Activated B cell treated with CpG ODN at 0.5 μM for 24 hours (primary cell): ENCODE data around the gene DMPK. TPM values are rescaled to one million over a fixed set of nuclear protein-coding genes. Genes with fewer than 3 reads are reported as not detected.

Experiments
- ATAC-seq: fragments of 200-7000 bp; cut with Tn5 transposase; one replicate; pipeline ENCODE4 v1.10.0; 2021; ENCODE audit warnings: low read depth, mild to moderate bottlenecking, moderate library complexity
- CTCF ChIA-PET: fragments of 350-600 bp; sonication (Branson Sonifier 250); formaldehyde crosslinking; loops from one replicate; lab custom pipeline; 2021; ENCODE audit warnings: antibody characterized with exemption; lab: Charles Lee
- POLR2A ChIA-PET: fragments of 350-600 bp; sonication (Branson Sonifier 250); formaldehyde crosslinking; loops from one replicate; lab custom pipeline; 2021; ENCODE audit warnings: antibody characterized with exemption; lab: Charles Lee
- DNase-seq: peaks from one replicate; pipeline ENCODE4 v3.0.0; 2022
- H3K27ac Mint-ChIP-seq: one replicate; pipeline ENCODE4 v1.8.0; 2020; ENCODE audit warnings: mixed read lengths
- H3K27me3 Mint-ChIP-seq: one replicate; pipeline ENCODE4 v1.8.0; 2021; ENCODE audit warnings: mixed read lengths
- H3K36me3 Mint-ChIP-seq: one replicate; pipeline ENCODE4 v1.8.0; 2021; ENCODE audit warnings: low read depth, mixed read lengths
- H3K4me1 Mint-ChIP-seq: one replicate; pipeline ENCODE4 v1.8.0; 2021; ENCODE audit warnings: mixed read lengths
- H3K4me3 Mint-ChIP-seq: one replicate; pipeline ENCODE4 v1.8.0; 2020; ENCODE audit warnings: mild to moderate bottlenecking, mixed read lengths
- H3K9me3 Mint-ChIP-seq: one replicate; pipeline ENCODE4 v1.8.0; 2020; ENCODE audit warnings: mixed read lengths
- intact Hi-C: fragments of 100-400 bp; cut with micrococcal nuclease; formaldehyde crosslinking; loops from one replicate; pipeline ENCODE4 v1.15.1; 2024
- total RNA-seq: library from RNA; stranded (reverse); gene quantifications from 2 replicates; pipeline ENCODE4 v1.2.3, GENCODE V29; 2022
- TF ChIP-seq, protein P1 (sequence below): fragments of 200-600 bp; IDR thresholded peaks from one replicate; pipeline ENCODE4 v1.8.0; 2022; ENCODE audit warnings: antibody characterized with exemption, mild to moderate bottlenecking

DMPK gene
- total RNA-seq, 1 donor from 2014 or later = 39.0 TPM

DNA sequence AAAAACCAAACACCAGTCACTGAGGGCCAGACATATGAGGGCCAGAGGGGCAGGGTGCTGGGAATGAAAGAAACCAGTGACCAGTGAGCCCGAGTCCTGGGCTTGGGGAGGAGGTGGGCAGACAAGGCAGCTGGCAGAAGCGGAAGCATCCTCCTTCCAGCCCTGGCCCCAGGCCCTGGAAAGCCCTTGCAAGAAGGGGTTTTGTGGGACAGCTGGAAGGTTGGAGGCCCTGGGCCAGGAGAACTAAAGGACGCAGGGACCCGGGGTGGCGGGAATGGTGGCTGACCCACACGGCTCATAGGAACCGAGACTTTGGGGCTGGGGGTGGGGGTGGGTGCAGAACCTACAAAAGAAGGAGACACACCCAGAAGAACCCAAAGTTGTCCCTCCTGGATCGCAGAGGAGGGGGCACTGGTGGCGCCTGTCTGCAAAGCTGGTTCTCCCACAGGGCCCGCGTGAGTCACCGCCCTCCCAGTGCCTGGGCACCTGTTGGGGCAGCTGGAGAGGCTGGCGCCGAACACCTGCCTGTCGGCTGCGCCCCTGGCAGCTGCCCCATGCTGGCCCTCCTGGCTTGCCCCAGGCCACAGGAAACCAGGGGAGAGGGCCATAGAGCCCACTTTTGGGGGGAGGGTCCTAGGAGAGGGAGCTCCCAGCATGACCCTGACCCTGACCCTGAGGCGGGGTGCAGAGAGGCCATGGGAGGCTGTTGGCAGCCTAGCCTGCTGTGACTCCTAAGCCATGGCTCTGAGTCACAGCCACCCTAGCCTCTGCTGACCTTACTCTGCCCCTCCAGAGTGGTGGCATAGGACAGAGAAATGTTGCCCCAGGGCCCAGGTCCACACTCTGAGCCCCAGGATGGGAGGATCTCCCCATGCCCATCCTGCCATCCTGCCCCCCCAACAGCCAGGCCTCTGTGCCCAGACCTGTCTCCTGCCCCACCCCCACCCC is 802 bp downstream of the DMPK start:
- CTCF ChIA-PET = interaction anchor here (0.5 kb wide), 1 partner anchor 411 kb away, joined by 3 read pairs; the partner anchor contains the start of gene ERCC2
- Mint-ChIP-seq H3K4me3 (no peak overlapping the region), H3K27me3 (peaks cover 4% of the 10 kb centered on the region), H3K9me3 (no peaks in the 10 kb centered on the region), H3K27ac (no peak overlapping the region), H3K36me3 (peaks cover 15% of the 10 kb centered on the region), H3K4me1 (peaks cover 26% of the 10 kb centered on the region)
- TF ChIP-seq, protein P1, sequence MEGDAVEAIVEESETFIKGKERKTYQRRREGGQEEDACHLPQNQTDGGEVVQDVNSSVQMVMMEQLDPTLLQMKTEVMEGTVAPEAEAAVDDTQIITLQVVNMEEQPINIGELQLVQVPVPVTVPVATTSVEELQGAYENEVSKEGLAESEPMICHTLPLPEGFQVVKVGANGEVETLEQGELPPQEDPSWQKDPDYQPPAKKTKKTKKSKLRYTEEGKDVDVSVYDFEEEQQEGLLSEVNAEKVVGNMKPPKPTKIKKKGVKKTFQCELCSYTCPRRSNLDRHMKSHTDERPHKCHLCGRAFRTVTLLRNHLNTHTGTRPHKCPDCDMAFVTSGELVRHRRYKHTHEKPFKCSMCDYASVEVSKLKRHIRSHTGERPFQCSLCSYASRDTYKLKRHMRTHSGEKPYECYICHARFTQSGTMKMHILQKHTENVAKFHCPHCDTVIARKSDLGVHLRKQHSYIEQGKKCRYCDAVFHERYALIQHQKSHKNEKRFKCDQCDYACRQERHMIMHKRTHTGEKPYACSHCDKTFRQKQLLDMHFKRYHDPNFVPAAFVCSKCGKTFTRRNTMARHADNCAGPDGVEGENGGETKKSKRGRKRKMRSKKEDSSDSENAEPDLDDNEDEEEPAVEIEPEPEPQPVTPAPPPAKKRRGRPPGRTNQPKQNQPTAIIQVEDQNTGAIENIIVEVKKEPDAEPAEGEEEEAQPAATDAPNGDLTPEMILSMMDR = no peak
- intact Hi-C loops = no loop called here
- no peak for DNase-seq
- ATAC-seq = no peak
- POLR2A ChIA-PET = no interaction called here

DNA sequence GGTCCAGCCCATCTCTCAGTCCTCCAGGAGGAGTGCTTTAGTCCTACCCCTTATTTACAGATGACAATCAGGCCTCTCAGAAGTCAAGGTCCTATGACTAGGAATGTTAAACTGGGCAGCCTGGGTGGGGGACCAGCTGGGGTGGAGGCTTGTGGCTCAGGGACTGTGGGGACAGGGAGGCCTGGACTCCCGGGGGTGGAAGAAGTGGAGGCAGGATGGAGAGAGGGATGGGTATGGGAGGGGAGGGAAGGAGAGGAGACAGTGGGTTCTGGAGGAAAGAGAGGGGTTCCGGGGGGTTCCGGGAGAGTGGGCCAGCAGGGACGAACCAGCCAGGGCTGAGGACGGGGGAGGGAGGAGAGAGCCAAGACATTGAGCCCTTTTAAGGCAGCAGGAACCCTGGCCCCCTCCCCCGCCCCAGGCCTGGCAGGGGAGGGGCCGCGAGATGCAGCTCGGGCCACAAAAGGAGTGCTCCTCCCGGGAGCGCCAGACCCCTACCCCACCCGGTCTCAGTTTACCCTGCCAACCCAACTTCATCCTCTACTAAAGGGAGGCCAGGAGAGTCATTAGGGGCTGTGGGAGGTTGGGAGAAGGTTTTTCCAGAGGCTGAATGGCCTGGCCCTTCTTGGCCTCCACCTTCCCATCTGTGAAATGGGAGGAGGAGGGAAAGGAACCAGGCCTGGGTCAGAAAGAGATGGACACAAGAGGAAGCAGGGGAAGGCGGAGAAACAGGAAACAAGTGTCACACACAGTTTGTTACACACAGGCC is 1.7 kb downstream of the DMPK start:
- Mint-ChIP-seq H3K27me3 (peaks cover 4% of the 10 kb centered on the region), H3K36me3 (peaks cover 13% of the 10 kb centered on the region), H3K4me1 (peaks cover 26% of the 10 kb centered on the region), H3K4me3 (no peak overlapping the region), H3K27ac (no peak overlapping the region), H3K9me3 (no peaks in the 10 kb centered on the region)
- TF ChIP-seq, protein P1 = no peak
- ATAC-seq (no peak), DNase-seq (no peak)
- ChIA-PET POLR2A (no interaction called here), CTCF (interaction anchor here (0.5 kb wide), 1 partner anchor 410 kb away, joined by 3 read pairs; the partner anchor contains the start of gene ERCC2)
- intact Hi-C loops = no loop called here

DNA sequence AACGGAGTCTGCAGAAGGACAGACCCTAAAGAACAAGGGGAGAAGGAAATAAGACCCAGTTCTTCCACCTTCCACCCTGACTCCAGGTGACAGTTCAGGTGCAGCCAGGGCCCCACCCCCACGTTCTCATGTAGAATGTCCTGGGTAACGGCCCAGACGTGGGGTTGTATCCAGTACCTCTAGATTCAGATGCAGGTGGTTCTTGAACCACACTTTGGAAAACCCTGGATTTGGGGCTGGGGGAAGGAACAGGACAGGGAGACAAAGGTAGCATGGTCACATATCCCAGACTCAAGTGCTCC is 2.2 kb downstream of the DMPK start:
- ChIA-PET POLR2A (no interaction called here), CTCF (no interaction called here)
- H3K4me3 Mint-ChIP-seq = no peak overlapping the region
- H3K36me3 Mint-ChIP-seq = peaks cover 13% of the 10 kb centered on the region
- H3K4me1 Mint-ChIP-seq = peaks cover 26% of the 10 kb centered on the region
- no peak for ATAC-seq
- intact Hi-C loops = no loop called here
- H3K9me3 Mint-ChIP-seq = no peaks in the 10 kb centered on the region
- H3K27ac Mint-ChIP-seq = no peak overlapping the region
- TF ChIP-seq, protein P1 = no peak
- peaks cover 4% of the 10 kb centered on the region for H3K27me3 Mint-ChIP-seq
- no peak for DNase-seq

DNA sequence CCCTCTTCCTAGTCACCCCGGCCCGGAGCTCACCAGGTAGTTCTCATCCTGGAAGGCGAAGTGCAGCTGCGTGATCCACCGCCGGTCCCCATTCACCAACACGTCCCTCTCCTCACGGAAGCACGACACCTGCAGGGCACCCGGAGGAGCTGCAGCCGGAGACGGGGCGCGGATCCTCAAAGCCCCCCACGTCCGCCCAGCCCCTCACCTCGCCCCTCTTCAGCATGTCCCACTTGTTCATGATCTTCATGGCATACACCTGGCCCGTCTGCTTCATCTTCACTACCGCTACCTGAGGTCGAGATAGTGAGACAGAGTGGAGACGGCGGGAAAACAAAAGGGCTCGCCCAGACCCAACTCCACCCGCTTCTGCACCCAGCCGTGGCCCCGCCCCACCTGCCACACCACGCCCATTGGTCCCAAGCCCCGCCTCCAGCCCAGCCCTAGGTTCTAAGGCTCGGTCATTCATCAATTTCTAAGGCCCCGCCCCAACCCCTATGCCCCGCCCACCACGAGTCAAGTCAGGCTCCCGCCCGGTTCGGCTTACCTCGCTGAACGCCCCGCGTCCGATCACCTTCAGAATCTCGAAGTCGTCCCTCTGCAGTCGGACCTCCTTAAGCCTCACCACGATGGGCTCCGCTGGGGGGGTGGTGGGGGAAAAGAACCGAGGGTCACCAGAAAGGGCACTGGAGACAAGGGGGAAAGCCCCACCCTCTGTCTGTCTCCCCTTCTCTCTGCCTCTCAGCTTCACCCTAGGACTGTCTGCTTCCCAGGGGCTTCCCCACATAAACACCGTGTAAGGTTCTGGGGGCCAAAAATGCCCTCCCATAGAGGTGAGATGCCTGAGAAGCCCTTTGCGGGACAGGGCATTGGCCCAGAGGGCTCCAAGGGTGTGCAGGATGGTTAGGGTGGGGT is 2.8 kb downstream of the DMPK start:
- ATAC-seq (peak; percentile 96), DNase-seq (peak; percentile 84)
- TF ChIP-seq, protein P1 = no peak
- ChIA-PET POLR2A (interaction anchor here (0.6 to 1.2 kb wide), 3 partner anchors 10 to 148 kb away, joined by 3 to 13 read pairs (median 4); partner anchors contain the start of genes DMWD and SIX5), CTCF (interaction anchor here (1.0 to 1.2 kb wide), 2 partner anchors 10 to 38 kb away, joined by 3 to 23 read pairs; partner anchors contain the start of gene SIX5)
- Mint-ChIP-seq H3K4me1 (peaks cover 26% of the 10 kb centered on the region), H3K9me3 (no peaks in the 10 kb centered on the region), H3K4me3 (peak overlapping the region; percentile 82), H3K27ac (peak overlapping the region; percentile 9), H3K27me3 (peaks cover 4% of the 10 kb centered on the region), H3K36me3 (peaks cover 10% of the 10 kb centered on the region)
- intact Hi-C loops = loop anchor here (1.0 to 10.0 kb wide), 4 partner anchors 9 to 355 kb away; partner anchors contain the start of genes DMWD, ERCC1 and FBXO46
